Pons (tissue), 1 donor: ENCODE results near the gene CEP63.
"Not testable (repeated sequence)": the region's sequence is repeated elsewhere in the genome, so short reads cannot be mapped to it uniquely, and the experiment has no call there.

ENCODE experiments used
- DNase-seq: peaks from one replicate; pipeline ENCODE4 v3.0.0-alpha.2; 2016; ENCODE audit warnings: low spot score

Gene CEP63

DNA sequence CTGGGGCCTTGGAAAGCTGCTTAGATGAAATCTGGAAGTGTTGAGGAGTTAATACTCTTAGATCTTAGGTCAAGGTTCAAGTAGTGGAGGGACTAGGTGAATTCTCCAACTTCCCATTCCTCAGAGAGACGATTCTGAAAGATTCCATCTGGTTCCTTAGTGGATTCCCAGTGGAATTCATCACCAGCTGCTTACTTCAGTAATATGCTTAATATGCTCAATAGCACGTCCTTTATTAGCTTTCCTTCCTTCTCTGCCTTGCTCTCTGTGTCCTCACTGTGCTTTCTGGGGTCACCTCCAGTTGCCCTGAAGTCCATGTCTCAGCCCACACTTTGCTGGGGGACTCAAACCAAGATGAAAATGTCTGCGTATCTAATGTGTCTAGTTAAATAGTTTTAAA, 31.0 kb downstream of the CEP63 start:
- DNase-seq = no peak

DNA sequence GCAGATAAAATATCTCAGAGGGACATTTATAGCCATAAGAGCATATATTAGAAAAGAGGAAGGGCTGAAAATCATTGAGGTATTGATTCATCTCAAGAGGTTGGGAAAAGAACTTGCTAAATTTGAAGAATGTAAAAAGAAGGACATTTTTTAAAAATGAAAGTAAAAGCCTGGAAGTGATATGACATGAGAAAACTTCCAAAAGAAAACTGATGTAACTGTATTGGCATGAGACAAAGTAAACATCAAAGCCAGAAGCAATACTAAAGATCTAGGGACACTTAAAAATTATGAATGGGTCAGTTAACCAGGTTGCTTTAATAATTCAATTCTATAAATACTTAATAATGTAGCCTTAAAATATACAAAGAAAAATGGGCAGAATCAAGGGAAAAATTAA, 31.9 kb downstream of the CEP63 start:
- no peak for DNase-seq

DNA sequence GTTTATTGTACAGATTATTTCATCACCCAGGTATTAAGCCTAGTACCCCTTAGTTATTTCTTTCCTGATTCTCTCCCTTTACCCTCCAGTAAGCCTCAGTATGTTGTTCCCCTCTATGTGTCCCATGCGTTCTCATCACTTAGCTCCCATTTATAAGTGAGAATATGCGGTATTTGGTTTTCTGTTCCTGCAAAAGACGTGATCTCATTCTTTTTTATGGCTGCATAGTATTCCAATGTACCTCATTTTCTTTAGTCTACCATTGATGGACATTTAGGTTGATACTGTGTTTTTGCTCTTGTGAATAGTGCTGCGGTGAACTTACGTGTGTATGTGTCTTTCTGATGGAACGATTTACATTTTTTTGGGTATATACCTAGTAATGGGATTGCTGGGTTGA, 36.7 kb downstream of the CEP63 start:
- DNase-seq = no peak

DNA sequence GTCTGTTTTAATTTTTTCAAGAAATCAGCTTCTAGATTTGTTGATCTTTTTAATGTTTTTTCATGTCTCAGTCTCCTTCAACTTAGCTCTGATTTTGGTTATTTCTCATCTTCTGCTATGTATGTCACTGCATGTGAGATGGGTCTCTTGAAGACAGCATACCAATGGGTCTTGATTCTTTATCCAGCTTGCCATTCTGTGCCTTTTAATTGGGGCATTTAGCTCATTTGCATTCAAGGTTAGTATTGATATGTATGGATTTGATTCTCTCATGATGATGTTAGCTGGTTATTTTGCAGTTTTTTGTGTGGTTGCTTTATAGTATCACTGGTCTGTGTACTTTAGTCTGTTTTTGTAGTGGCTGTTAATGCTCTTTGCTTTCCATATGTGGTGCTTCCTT, 39.4 kb downstream of the CEP63 start:
- no peak for DNase-seq

DNA sequence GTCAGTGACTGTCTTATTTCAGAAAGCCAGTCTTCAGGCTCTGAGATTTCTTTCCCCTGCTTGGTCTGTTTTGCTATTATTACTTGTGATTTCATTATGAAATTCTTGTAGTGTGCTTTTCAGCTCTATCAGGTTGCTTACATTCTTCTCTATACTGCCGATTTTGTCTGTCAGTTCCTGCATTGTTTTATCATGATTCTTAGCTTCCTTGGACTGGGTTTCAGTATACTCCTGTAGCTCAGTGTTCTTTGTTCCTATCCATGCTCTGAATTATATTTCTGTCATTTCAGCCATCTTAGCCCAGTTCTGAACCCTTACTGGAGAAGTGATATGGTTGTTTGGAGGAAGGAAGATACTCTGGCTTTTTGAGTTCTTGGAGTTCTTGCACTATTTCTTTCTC, 40.5 kb downstream of the CEP63 start:
- DNase-seq = no peak

DNA sequence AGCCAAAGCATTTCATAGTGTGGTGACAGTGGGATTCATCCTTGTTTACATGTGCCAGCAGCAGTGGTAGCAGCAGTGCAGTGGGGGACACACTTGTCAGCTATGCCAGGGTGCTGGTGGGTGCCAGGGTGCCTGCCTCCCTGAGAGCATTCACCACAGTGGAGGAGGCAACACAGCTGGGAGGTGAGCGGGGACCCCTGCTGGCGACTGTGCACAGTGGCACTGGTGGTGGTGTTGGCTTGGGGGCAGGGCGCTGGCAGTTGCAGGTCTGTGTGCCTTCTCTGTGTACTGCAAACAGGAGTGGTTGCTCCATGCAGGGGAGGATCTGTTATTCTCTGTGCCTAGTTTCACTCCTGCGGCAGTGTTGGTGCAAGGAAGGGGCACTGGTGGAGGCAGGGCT, 41.2 kb downstream of the CEP63 start:
- no peak for DNase-seq

DNA sequence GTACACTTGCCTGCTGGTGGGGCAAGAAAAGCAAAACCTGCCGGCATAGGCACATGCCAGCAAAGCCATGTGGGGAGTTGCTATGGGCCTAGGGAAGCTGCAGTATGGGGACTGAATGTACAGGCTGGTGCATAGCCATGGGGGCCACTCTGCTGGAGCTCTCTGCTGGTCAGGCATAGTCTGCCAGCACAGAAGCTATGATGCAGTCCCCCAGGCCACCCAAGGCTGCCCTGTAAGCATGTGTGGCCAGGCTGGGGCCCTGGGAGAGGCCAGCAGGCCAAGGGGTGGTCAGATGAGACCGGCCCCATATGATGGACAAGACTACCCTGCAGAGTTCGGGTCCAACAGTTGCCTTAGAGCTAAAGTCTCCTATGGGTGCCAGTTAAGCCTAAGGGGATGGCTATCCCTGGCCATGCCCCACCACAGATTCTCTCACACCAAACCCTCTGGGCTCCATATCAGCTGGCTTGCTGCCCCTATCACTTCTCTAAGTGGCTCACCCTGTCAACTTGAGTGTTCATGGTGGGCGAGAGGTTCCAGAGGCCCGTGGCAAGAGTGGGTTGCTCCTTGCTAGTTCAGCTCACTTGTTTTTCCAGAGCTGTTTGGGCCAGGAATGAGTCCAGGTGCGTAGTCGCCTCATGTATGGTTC, 41.8 kb downstream of the CEP63 start:
- no peak for DNase-seq

DNA sequence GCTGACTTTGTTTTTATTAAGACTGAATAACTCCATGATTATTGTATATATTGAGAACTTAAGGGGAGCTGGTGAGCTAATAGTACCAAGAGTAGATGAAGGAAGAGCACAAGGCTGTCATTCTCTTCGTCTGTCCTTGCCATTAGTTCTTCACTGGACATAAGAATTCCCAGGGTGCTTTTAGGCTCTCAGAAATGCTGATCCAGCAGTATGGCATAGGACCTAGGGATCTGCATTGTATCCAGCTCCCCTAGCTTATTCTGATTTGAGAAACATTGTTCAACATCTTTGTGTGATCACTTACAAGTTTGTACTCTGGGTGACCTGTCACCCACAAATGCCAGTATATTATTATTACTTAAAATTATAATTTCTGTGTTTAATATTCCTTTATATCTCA, 47.6 kb downstream of the CEP63 start:
- DNase-seq = no peak

DNA sequence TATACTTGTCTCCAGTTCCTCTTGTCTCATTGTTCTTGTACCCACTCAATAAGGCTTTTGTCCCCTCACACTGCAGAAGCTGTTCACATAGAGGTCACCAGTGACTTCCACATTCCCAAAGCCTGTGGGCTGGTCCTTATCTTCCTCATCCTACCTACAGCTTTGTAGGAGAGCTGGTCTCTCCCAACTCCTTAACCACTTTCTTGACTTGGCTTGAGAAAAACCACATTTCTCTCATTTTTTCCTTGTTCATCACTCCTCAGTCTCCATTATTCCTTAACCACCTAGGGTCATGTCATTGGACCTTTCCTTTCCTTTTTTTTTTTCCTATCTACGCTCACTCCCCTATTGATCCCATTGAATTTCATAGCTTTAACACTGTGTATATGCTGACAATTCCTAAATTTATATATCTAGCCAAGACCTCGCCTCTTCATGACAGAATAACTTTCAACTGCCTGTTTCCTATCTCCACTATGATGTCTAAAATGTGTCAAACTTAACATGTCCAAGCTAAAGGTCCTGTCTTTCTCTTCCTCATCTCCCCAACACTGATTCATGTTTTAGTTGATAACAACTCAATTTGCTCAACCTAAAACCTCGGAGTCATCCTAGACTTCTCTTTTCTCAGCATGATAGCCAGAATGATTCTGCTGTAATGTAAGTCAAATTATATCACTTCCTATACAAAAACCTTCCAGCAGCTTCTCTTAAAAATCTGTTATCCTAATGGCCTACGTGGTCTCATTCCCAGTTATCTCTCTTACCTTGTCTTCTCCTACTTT, 49.5 kb downstream of the CEP63 start:
- DNase-seq = peak; percentile 33

DNA sequence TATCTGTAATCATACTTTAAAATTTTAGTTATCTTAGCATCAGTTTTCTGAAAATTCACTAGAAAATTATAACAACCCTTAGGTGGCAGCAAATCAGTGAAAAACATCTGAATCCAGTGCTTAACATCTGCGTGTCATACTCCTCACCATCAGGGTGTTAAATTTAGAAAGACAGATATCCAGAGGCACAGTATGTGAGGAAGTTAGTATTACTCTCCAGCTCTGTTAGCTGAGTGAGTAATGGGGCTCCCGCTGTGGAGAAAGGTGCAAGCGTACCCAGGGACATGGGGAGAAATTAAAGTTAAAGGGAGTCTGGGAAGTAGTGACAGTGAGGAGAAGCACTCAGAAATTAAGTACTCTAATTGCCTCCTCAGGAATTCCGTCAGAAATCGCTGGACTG, 50.9 kb downstream of the CEP63 start:
- no peak for DNase-seq

DNA sequence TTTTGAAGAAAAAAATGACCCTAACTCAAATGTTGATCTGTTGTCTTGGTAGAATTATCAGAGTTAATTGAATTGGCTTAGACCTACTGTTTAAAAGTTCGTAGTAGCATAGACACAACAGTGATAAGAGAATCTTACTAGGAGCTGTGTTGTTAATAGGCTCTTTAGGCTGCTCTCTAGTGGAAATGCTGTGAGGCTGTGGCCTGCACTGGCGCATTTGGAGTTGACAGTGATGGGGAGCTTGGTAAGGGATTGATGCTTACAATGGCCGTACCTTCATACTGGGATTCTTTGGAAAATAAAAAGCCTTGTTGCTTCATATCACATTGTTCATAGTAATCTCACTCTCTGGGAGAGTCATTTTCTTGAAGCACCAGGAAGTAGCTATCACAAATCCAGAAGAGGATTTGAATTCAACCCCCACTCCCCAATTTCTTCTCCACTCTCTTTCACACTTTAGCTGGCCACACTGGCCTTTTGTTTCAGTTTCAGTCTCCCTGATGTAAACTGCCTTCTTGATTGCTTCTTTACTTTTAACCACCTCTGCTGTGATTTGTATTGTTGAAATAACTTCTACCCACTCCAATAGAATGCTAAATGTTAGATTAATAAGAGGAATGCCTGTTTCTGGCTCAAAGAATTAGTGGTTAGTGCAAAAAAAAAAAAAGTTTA, 56.6 kb downstream of the CEP63 start:
- peak; percentile 22 for DNase-seq

DNA sequence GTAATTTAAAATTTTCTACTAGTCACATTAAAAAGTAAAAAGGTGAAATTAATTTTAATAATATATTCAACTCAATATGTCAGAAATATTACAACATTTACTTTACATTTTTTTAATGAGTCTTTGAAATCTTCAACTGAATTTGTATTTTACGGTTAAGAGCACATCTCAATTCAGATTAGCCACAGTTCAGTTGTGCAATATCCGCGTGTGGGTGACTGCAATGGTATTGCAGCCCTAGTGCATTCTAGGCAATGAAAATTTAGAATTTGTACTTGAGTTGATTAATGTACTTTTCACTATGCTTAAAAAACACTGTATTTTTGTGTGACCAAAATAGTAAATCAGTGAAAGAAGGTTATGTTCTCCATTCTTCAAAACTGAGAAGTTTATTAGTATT, 57.3 kb downstream of the CEP63 start:
- DNase-seq = no peak

DNA sequence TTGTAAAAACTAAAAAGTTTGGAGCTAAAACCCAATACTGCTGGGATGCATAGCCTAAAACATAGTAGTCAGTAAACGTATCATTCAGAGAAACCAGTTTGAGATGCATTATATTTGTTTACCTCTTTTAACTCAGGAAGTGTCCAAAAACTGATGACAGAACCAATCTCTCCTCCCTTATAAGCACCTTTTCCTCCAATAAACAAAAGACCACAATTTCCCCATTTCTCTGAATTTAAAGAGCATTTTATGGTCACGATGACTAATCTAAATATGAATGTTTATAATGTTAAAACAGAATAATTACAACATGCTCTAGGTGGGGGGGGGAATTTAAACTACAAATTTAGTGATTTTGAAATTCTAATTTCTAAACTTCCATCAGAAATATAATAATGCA, 58.5 kb downstream of the CEP63 start:
- DNase-seq = no peak

DNA sequence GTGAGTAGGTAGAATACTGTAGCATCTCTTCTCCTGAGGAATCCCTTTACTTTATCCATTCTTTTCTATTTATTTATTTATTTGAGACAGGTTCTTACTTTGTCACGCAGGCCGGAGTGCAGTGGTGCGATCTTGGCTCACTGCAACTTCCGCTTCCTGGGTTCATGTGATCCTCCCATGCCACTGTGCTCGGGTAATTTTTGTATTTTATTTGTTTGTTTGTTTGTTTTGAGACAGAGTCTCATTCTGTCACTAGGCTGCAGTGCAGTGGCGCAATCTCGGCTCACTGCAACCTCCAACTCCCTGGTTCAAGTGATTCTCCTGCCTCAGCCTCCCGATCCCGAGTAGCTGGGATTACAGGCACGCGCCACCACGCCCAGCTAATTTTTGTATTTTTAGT, 58.9 kb downstream of the CEP63 start:
- not testable (repeated sequence) for DNase-seq

DNA sequence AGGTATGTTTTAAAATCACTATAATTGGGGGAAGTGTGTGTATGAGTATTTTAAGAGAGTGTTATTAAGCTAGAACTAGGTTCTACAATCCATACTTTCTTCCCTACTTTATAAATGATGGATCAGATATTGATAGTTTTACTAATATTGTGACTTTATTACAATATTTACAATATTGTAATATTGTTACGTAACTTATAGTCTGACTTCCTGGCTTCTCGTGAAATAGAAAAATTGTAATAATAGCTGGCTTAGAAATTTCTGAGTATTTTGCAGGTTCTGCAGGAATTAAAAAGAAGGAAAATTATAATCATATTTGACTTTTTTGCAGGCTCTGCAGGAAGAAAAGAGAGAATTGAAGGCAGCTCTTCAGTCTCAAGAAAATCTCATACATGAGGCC, 60.0 kb downstream of the CEP63 start:
- no peak for DNase-seq

DNA sequence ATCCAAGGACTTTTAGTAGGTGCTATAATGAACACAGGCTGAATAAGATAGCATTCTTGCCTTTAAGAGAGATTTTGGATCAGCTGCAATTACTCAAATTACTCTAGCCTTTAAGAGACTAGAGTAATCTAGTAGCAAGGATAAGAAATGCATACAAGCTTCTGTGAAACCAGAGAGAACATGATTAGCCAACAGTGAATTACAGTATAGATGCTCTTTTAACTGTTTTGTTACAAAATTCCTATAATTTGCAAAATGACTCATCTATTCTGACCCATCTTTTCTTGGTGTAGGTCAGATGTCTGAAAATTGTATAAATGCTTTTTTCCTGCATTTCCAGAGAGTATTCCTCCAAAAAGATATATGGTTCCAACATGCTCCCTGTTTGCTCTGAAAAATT, 66.9 kb downstream of the CEP63 start:
- no peak for DNase-seq

DNA sequence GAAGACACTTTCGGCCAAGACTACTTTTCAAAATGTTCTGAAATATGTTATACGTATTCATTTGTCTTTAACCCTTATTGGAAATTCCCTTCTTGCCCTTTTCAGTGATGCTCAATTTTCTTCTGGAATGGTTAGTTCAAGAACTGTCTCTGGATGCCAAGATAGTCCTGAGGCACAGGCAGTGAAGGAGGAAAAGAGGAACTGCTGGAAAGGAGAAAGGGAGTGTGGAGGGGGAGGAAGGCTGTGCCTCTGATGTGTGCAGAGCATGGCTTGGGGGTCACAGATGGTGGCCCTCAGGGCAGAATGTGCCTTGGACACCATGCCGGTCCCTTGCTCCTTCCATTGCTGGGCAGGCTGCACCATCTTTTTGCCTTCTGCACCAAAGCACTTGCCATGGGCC, 73.7 kb downstream of the CEP63 start:
- DNase-seq = no peak

DNA sequence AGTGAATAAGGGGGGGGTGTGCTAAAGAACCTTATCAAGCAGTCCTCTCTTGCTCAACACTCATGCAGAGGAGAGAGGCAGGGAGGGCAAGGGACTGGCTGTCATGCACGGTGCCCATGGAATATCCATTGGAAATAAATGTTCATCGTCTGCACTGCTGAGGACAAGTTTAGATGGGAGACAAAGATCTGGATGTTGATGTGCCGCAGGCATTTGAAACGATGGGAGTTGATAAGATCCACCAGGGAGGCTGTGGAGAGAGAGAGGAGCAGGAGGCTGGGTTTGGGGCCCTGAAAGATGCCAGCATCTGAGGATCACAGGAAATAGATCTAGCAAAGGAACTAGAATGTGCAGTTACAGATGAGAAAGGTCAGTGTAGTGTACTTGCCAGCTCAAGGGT, 76.2 kb downstream of the CEP63 start:
- no peak for DNase-seq

DNA sequence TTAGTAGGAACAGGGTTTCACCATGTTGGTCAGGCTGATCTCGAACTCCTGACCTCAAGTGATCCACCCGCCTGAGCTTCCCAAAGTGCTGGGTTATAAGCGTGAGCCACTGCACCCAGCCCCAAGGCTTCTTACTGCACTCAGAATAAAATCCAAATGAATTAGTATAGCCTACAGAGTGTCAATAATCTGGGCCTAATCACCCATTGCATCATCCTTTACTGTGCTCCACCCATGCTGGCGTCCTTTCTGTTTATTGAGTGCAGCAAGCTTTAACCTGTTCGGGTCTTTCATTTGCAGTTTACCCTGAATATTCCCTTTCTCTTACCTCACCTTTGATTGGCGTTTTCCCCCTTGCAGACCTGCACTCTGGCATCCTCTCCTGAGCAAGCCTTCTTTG, 77.7 kb downstream of the CEP63 start:
- no peak for DNase-seq

DNA sequence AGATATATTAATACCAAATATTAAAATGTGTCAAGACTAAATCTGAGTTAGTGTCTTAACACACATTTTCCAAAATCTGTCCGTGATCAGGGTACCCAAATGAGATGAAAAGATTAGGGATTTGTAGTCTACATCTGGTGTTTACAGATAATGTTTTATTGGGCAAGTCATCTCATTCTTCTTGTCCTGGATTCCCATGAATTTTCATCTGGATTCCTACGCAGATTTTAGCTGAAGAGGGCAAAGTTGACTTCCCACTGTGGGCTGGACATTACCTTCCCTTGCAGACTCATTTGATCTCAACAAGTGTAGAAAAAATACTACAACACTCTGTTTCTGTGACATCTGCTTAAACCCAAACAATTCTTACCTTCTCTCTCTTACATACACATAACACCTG, 79.1 kb downstream of the CEP63 start:
- no peak for DNase-seq

DNA sequence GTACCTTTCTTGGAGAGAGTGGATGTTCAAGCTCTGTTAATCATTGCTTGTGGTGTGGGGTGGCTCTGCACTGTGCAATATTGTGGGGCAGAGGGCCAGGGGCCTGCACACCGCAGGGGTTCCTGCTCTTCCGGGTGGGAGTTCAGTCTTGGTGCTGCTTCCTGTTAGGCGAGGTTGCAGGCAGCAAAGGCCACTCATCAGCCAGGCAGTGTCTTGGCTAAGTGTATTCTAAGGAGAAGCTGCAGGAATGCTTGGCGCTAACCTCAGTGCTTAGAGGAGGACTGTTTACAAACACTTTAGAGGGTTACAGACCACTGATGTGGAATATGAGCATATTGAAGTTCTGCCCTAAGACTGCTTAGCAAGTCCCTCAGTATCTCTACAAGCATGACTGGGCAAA, 81.7 kb downstream of the CEP63 start:
- no peak for DNase-seq

DNA sequence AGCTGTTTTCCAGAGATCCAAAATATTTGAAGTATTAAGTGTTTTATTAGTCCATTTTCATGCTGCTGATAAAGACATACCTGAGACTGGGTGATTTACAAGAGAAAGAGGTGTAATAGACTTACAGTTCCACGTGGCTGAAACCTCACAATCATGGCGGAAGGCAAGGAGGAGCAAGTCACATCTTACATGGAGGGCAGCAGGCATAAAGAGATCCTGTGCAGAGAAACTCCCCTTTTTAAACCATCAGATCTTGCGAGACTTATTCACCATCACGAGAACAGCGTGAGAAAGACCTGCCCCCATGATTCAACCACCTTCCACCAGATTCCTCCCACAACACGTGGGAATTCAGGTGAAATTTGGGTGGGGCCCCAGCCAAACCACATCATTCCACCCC, 82.9 kb downstream of the CEP63 start:
- no peak for DNase-seq

DNA sequence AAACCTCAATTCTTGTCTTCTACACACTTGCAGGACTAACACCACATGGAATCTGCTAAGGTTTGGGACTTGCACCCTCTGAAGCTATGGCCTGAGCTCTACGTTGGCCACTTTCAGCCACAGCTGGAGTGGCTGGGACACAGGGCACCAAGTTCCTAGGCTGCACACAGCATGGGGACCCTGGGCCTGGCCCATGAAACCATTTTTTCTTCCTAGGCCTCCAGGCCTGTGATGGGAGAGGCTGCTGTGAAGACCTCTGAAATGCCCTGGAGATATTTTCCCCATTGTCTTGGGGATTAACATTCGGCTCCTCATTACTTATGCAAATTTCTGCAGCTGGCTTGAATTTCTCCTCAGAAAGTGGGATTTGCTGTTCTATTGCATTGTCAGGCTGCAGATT, 84.0 kb downstream of the CEP63 start:
- not testable (repeated sequence) for DNase-seq
